HEK293T (cell line): Measurements from ENCODE around the gene CHD2.

ENCODE experiments used
- CTCF ChIA-PET: fragments of 350-600 bp; formaldehyde crosslinking; extraction: SDS; loops from one replicate; lab custom pipeline; 2021; ENCODE audit warnings: antibody characterized with exemption, inconsistent platforms; lab: Yijun Ruan, JAX
- POLR2A ChIA-PET: fragments of 350-600 bp; formaldehyde crosslinking; extraction: SDS; loops from one replicate; lab custom pipeline; 2020; ENCODE audit warnings: antibody characterized with exemption, inconsistent platforms; lab: Yijun Ruan, JAX
- DNase-seq: peaks from one replicate; pipeline ENCODE4 v3.0.0; 2012; ENCODE audit warnings: mixed read lengths; ENCODE audit errors: extremely low spot score
- ARNT ChIP-seq: fragments of 450-650 bp; IDR thresholded peaks from 2 replicates; pipeline ENCODE4 v1.6.1; 2017; ENCODE audit warnings: mild to moderate bottlenecking
- BHLHE40 ChIP-seq: fragments of 450-650 bp; IDR thresholded peaks from 2 replicates; pipeline ENCODE4 v1.6.1; 2016; ENCODE audit warnings: mild to moderate bottlenecking, moderate library complexity, borderline replicate concordance
- CTBP1 ChIP-seq: fragments of 450-650 bp; IDR thresholded peaks from 2 replicates; pipeline ENCODE4 v1.6.1; 2016; ENCODE audit warnings: borderline replicate concordance
- ELF4 ChIP-seq: fragments of 450-650 bp; IDR thresholded peaks from 2 replicates; pipeline ENCODE4 v1.6.1; 2017; ENCODE audit warnings: antibody characterized with exemption
- FOXA1 ChIP-seq: fragments of 450-650 bp; IDR thresholded peaks from 2 replicates; pipeline ENCODE4 v1.6.1; 2016; ENCODE audit warnings: mild to moderate bottlenecking
- FOXK2 ChIP-seq: fragments of 450-650 bp; IDR thresholded peaks from 2 replicates; pipeline ENCODE4 v1.6.1; 2016; ENCODE audit warnings: mild to moderate bottlenecking
- FOXM1 ChIP-seq: fragments of 450-650 bp; IDR thresholded peaks from 2 replicates; pipeline ENCODE4 v1.6.1; 2017; ENCODE audit warnings: mild to moderate bottlenecking, borderline replicate concordance
- HDGF ChIP-seq: fragments of 450-650 bp; IDR thresholded peaks from 2 replicates; pipeline ENCODE4 v1.6.1; 2017; ENCODE audit warnings: antibody characterized with exemption, borderline replicate concordance
- L3MBTL2 ChIP-seq: fragments of 450-650 bp; conservative IDR thresholded peaks from 2 replicates; pipeline ENCODE4 v1.6.1; 2016; ENCODE audit warnings: mild to moderate bottlenecking
- LEF1 ChIP-seq: fragments of 450-650 bp; IDR thresholded peaks from 2 replicates; pipeline ENCODE4 v1.6.1; 2017; ENCODE audit warnings: mild to moderate bottlenecking, borderline replicate concordance
- NFRKB ChIP-seq: fragments of 450-650 bp; IDR thresholded peaks from 2 replicates; pipeline ENCODE4 v1.6.1; 2016; ENCODE audit warnings: mild to moderate bottlenecking, moderate library complexity
- PKNOX1 ChIP-seq: fragments of 450-650 bp; IDR thresholded peaks from 2 replicates; pipeline ENCODE4 v1.6.1; 2016
- SP1 ChIP-seq: fragments of 450-650 bp; IDR thresholded peaks from 2 replicates; pipeline ENCODE4 v1.6.1; 2017
- SUZ12 ChIP-seq: fragments of 450-650 bp; IDR thresholded peaks from 2 replicates; pipeline ENCODE4 v1.6.1; 2016; ENCODE audit warnings: mild to moderate bottlenecking
- TARDBP ChIP-seq: fragments of 450-650 bp; IDR thresholded peaks from 2 replicates; pipeline ENCODE4 v1.6.1; 2016
- ZNF384 ChIP-seq: fragments of 450-650 bp; IDR thresholded peaks from 2 replicates; pipeline ENCODE4 v1.6.1; 2016

The CHD2 gene

GRCh38 chr15:93007994-93008393 is 107.9 kb downstream of the CHD2 start:
- CTCF ChIA-PET = no interaction called here
- TF ChIP-seq PKNOX1 (no peak), HDGF (no peak), FOXK2 (no peak), ARNT (no peak), TARDBP (no peak), ELF4 (no peak), SUZ12 (no peak), FOXA1 (no peak), L3MBTL2 (no peak), LEF1 (no peak), BHLHE40 (no peak), SP1 (no peak), ZNF384 (no peak)
- no peak for DNase-seq
- POLR2A ChIA-PET = no interaction called here

GRCh38 chr15:93012786-93013185 is 112.7 kb downstream of the CHD2 start:
- CTCF ChIA-PET = no interaction called here
- POLR2A ChIA-PET = no interaction called here
- TF ChIP-seq SUZ12 (no peak), L3MBTL2 (no peak), HDGF (no peak), FOXK2 (no peak), ELF4 (no peak), ARNT (no peak), TARDBP (no peak), LEF1 (no peak), PKNOX1 (no peak), BHLHE40 (no peak), NFRKB (no peak), SP1 (no peak)
- DNase-seq = no peak

GRCh38 chr15:93017526-93017925 is 117.4 kb downstream of the CHD2 start:
- DNase-seq = no peak
- POLR2A ChIA-PET = no interaction called here
- no peak for TF ChIP-seq FOXK2
- TF ChIP-seq TARDBP = no peak
- CTCF ChIA-PET = interaction anchor here (0.5 to 2.3 kb wide), 3 partner anchors 13 to 1025 kb away, joined by 5 to 17 read pairs (median 5); no protein-coding TSS in a partner anchor

GRCh38 chr15:93018574-93018973 is 118.5 kb downstream of the CHD2 start:
- POLR2A ChIA-PET = no interaction called here
- DNase-seq = no peak
- TF ChIP-seq BHLHE40 (no peak), ZNF384 (no peak), LEF1 (no peak), NFRKB (no peak), ARNT (no peak), SUZ12 (no peak), TARDBP (no peak), HDGF (no peak), SP1 (no peak)
- CTCF ChIA-PET = interaction anchor here (0.7 to 2.3 kb wide), 2 partner anchors 12 to 13 kb away, joined by 3 to 17 read pairs; no protein-coding TSS in a partner anchor

GRCh38 chr15:93019090-93019489 is 119.0 kb downstream of the CHD2 start:
- POLR2A ChIA-PET = no interaction called here
- CTCF ChIA-PET = interaction anchor here (0.7 to 2.3 kb wide), 2 partner anchors 11 to 13 kb away, joined by 3 to 17 read pairs; no protein-coding TSS in a partner anchor
- DNase-seq = no peak
- TF ChIP-seq BHLHE40 (no peak), HDGF (no peak), FOXA1 (no peak), L3MBTL2 (no peak), FOXK2 (no peak), TARDBP (no peak), CTBP1 (no peak), SP1 (no peak), NFRKB (no peak), SUZ12 (no peak), LEF1 (no peak), PKNOX1 (no peak), ELF4 (no peak), ZNF384 (no peak), FOXM1 (no peak), ARNT (no peak)

- POLR2A ChIA-PET = no interaction called here
Observed at GRCh38 chr15:93019971-93020370, 119.8 kb downstream of the CHD2 start.

More at GRCh38 chr15:93019971-93020370, 119.8 kb downstream of the CHD2 start:
- CTCF ChIA-PET = interaction anchor here (0.8 to 0.9 kb wide), 3 partner anchors 10 to 1201 kb away, joined by 3 to 8 read pairs (median 3); no protein-coding TSS in a partner anchor
- TF ChIP-seq CTBP1 (no peak), SP1 (no peak), L3MBTL2 (no peak), HDGF (no peak), FOXK2 (no peak), NFRKB (no peak), ELF4 (no peak), ARNT (no peak), FOXM1 (no peak), ZNF384 (no peak), LEF1 (no peak)
- no peak for DNase-seq
